ENCODE data around the gene PAN3.
"Not testable (repeated sequence)": the region's sequence is repeated elsewhere in the genome, so short reads cannot be mapped to it uniquely, and the experiment has no call there.

The PAN3 gene, protein sequence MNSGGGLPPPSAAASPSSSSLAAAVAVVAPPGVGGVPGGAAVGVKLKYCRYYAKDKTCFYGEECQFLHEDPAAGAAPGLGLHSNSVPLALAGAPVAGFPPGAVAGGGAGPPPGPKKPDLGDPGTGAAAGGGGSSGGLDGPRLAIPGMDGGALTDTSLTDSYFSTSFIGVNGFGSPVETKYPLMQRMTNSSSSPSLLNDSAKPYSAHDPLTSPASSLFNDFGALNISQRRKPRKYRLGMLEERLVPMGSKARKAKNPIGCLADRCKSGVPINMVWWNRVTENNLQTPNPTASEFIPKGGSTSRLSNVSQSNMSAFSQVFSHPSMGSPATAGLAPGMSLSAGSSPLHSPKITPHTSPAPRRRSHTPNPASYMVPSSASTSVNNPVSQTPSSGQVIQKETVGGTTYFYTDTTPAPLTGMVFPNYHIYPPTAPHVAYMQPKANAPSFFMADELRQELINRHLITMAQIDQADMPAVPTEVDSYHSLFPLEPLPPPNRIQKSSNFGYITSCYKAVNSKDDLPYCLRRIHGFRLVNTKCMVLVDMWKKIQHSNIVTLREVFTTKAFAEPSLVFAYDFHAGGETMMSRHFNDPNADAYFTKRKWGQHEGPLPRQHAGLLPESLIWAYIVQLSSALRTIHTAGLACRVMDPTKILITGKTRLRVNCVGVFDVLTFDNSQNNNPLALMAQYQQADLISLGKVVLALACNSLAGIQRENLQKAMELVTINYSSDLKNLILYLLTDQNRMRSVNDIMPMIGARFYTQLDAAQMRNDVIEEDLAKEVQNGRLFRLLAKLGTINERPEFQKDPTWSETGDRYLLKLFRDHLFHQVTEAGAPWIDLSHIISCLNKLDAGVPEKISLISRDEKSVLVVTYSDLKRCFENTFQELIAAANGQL

DNA sequence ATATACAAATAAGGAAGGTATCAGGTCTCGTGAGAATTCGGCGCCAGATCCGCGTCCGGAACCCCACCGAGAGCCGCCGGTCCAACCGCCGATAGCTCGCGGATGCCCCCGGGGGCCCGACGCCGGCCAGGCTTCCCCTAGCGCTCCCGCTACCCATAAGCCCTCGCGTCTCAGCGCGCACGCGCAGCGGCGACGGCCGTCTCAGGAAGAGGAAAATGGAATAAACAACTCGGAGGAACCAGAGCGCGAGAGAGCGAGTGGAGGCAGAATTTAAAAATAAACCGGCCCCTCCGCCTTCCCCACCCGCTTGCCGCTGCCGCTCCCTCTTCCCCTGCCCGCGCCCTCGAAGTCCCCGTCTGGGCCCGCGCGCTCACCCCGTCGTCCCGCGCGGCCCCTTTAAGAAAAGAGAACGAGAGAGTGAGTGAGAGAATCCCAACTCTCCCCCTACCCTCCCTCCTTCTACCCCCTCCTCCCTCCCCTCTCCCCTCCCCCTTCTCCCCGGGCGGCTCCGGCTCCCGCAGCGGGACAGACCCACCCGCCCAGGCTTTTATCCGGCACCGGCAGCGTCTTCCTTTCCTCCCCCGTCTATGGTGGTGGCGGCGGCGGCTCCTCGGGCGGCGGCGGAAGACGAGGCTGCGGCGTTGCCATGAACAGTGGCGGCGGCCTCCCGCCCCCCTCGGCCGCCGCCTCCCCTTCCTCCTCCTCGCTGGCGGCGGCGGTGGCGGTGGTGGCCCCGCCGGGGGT lies at the start of gene PAN3:
PAN3 (plus strand) TSS at position 534 of the 744 bp plus-strand sequence; CDS start at position 647, 113 bp downstream.
- DNase-seq = peak; percentile 72

- no peak for DNase-seq
Measured at GRCh38 chr13:28089065-28089464, 49.3 kb upstream of the PAN3 start.

DNA sequence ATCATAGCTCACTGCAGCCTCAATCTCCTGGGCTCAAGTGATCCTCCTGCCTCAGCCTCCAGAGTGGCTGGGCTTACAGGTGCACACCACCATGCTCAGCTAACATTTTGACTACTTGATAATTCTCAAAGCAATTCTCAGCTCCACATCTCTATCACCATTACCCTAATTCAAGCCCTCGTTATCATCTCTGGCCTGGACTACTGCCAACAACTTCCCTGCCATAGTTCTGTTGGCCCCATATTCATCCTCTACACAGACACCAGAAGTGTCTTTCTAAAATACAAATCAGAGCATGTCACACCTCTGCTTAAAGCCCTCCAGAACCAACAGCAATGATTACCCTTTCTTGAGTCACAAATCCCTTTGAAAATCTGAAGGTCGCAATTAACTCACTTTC lies 45.9 kb upstream of the PAN3 start:
- DNase-seq = no peak

- DNase-seq = no peak
Measured at GRCh38 chr13:28093881-28094280, 44.5 kb upstream of the PAN3 start.

DNA sequence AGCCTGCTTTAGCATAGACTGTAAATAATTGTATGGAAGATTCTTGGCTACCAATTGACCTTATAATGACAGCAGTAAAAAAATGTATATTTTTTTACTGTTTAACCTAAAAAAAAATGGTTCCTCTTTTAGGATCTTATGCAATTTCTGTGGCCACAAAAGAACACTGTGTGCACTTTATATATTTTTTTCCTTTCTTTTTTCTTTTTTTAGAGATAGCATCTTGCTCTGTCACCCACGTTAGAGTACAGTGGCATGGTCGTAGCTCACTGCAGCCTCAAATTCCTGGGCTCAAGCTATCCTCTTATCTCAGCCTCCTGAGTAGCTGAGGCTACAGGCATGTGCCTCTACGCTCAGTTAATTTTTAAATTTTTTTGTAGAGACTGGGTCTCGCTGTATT lies 44.0 kb upstream of the PAN3 start:
- DNase-seq = no peak

- DNase-seq = no peak
Measured at GRCh38 chr13:28097503-28097902, 40.8 kb upstream of the PAN3 start.

DNA sequence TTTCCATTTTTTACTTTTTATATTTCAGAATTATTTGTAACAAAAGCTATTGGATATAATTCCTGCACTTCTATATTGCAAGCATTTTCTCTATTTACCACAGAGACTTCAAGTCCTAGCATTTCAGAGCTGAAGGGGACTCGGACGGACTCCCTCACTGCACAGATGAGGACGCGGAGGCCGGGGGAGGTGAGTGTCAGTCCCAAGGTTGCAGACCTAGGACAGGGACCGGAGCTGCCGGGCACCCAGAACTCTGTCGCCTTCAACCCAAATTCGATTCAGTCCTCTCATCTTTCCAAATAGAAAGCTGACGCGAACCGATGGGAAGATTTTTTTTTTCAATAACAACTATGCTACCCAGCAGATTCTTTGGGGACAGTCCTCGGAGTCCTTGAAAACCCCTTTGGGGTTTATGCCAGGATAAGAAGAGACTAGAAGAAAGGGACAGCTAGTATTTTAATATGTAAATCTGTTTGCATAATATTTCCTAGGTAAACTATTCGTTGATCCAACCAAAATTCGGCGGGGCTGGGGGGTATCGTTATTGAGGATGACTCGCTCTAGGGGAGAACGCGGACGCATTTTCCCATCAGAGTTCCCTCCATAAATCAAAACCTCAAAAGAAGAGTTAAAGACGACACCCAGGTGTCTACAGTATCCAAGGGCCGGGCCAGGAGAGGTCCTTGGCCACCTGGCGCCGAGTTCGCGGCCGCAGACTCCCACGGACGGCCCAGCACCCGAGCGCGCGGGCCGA lies 38.8 kb upstream of the PAN3 start:
- no peak for DNase-seq

DNA sequence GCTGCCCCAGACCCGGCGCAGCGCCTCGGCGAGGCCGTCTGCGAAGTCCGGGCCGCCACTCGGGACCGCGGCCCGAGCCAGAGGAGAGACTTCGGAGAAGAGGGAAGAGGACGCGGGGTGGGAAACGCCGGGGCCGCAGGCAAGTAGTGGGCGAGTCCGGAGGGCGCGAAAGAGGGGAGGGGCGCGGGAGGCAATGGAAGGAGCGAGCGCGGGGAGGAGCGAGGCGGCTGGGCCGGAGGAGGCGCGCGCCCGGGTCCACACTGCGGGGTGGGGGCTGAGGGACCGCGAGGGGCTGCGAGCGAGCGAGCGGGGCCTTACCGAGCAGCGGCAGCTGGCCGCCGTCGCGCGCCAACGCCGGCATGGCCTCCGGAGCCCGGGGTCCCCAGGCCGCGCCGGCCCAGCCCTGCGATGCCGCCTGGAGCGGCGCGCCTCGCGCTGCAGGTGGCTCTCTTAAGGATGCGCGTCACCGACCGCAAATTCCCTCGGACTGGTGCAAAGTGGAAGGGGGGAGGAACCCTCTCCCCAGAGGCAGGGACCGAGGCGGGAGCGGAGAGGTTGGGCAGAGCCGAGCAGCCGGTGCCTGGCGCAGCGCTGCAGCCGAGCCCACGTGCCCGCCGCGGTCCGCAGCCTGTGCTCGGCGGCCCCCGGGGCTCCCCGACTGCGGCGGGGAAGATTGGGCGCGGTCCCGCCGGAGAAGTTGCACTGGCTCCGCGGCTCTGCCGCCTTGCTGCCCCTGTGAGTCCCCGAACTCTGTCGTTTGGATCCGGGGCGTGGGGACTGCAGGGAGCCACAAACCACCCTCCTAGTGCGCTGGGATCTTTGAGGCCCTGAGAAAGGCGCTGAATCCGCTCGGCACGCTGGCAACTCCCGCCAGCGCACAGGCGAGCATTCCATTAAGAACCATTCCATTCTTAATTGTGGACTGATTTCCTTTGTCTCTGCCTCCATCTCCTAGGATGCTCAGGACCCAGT lies 37.9 kb upstream of the PAN3 start, which contains the start of gene FLT3:
FLT3 (minus strand) TSS at position 427 of the 972 bp plus-strand sequence; CDS start at position 361, 66 bp downstream.
- DNase-seq = peak; percentile 19

DNA sequence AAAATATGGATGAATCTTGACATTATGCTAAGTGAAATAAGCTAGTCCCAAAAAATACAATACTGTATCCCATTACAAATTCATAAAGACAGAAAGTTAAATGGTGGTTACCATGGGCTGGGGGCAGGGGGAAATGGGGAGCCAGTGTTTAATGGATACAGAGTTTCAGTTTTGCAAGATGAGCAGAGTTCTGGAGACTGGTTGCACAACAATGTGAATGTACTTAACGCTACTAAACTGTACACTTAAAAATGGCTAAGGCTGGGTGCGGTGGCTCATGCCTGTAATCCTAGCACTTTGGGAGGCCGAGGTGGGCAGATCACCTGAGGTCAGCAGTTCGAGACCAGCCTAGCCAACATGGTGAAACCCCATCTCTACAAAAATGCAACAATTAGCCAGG lies 36.5 kb upstream of the PAN3 start:
- not testable (repeated sequence) for DNase-seq

DNA sequence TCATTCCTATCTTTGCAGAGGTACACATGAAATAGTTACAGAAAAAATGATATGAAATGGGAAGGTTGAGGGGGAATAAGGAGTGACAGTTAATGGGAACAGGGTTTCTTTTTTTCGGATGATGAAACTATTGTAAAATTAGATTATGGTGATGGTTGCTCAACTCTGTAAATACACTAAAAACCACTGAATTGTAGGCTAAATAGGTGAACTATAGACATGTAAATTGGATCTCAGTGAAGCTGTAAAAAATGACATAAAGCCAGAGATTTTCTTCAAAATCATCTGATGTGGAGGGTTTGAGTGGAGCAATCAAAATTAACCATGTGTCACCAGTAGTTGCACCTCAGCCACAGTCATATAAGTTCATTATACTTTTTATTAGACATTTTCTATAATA lies 31.4 kb upstream of the PAN3 start:
- no peak for DNase-seq

- no peak for DNase-seq
Measured at GRCh38 chr13:28110414-28110813, 27.9 kb upstream of the PAN3 start.

DNA sequence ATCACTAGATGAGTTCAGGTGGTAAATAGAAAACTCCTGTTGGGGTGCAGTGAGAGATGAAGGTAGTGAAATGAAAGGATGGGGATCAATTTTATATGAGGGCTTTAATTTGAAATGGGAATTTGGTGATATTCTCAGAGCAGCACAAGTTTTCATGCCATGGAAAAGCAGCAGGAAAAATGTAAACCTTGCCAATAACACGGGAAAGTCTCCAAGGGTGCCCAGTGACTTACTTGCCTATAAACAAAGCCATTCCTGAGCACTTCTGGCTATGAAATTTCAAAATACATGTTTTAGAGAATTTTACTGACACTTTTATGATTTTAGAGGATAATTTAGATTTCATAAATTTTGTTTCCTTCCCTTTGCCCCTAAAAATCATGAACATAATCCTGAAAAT lies 21.6 kb upstream of the PAN3 start:
- DNase-seq = no peak

DNA sequence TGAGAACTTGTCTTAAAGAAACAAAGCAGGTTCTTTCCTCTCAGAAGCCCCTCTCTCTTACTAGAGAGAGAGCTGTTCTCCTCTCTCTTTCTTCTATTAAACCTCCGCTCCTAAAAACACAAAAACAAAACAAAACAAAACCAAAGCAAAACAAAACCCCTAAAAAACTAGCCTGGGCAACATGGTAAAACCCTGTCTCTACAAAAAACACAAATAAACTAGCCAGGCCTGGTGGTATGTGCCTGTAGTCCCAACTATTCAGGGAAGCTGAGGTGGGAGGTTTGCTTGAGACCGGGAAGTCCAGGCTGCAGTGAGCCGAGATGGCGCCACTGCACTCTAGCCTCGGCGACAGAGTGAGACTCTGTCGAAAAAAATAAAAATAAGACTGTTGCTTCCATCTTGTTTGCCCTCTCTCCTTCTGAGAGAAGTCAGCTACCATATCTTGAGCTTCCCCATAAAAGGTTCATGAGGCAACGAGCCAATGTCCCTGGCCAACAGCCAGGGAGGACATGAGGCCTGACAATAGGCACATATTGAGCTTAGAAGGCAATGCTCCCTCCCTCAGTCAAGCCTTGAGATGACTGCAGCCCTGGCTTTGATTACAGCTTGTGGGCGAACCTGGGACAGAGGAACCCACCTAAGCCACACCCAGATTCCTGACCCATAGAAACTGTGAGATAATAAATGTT lies 20.5 kb upstream of the PAN3 start:
- DNase-seq = no peak

DNA sequence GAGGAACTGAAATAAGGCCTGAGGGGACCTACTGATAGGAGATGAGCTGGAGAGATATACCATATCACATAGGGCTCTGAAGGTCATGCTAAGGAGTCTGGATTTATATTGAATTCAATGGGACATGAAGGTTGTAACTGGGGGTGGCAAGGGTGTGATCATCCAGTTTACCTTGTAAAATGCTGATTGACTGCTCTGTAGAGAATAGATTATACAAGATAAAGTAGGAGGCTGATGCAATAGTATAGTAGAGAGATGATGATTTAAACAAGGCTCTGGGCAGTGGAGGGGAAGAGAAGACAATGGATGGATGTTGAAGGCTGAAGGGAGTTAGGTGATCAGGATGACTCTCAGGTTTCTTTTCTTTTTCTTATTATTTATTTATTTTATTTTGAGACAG lies 18.0 kb upstream of the PAN3 start:
- DNase-seq = no peak

- DNase-seq = no peak
Measured at GRCh38 chr13:28121224-28121623, 17.1 kb upstream of the PAN3 start.

GRCh38 chr13:28128030-28128429 lies 10.3 kb upstream of the PAN3 start:
- DNase-seq = no peak

DNA sequence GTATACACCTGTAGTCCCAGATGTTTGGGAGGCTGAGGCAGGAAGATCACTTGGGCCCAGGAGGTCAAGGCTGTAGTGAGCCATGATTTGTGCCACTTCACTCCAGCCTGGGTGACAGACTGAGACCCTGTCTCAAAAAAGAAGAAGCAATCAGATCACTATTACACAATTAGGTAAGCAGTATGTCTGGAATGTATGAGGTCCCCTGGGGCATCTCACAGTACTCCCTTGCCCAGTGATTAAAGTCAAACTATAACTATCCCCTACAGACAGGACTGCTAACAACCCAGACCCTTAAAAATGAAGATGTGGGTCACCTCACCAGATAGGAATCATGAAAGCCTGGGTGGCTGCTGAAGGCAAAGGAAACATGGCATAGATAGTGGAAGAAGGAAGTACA lies 9.4 kb upstream of the PAN3 start:
- DNase-seq = no peak

GRCh38 chr13:28129911-28130693 lies 8.2 kb upstream of the PAN3 start:
- no peak for DNase-seq

- DNase-seq = no peak
Measured at GRCh38 chr13:28131646-28132045, 6.7 kb upstream of the PAN3 start.

GRCh38 chr13:28136916-28137315 lies 1.4 kb upstream of the PAN3 start:
- no peak for DNase-seq

Measured in DMS79 (cell line).